OCI-LY7 (cell line): ENCODE results near the gene DCAF15.

ENCODE experiments used
- EZH2phosphoT487 ChIP-seq: fragments of 200-600 bp; sonication (generic); IDR thresholded peaks from 2 replicates; pipeline ENCODE4 v1.6.1; 2018; ENCODE audit warnings: low read depth, borderline replicate concordance, mild to moderate bottlenecking, mixed run types, antibody characterized with exemption, low read length, moderate library complexity, mixed read lengths
- TF ChIP-seq, protein P1 (sequence below): fragments of 200-600 bp; sonication (generic); conservative IDR thresholded peaks from 2 replicates; pipeline ENCODE4 v1.5.1; 2014; ENCODE audit warnings: mild to moderate bottlenecking, antibody characterized with exemption, low read length, moderate library complexity, mixed read lengths

GRCh38 chr19:13995017-13995728 is 42.9 kb downstream of the DCAF15 start:
- TF ChIP-seq, protein P1, sequence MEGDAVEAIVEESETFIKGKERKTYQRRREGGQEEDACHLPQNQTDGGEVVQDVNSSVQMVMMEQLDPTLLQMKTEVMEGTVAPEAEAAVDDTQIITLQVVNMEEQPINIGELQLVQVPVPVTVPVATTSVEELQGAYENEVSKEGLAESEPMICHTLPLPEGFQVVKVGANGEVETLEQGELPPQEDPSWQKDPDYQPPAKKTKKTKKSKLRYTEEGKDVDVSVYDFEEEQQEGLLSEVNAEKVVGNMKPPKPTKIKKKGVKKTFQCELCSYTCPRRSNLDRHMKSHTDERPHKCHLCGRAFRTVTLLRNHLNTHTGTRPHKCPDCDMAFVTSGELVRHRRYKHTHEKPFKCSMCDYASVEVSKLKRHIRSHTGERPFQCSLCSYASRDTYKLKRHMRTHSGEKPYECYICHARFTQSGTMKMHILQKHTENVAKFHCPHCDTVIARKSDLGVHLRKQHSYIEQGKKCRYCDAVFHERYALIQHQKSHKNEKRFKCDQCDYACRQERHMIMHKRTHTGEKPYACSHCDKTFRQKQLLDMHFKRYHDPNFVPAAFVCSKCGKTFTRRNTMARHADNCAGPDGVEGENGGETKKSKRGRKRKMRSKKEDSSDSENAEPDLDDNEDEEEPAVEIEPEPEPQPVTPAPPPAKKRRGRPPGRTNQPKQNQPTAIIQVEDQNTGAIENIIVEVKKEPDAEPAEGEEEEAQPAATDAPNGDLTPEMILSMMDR: no peak
- no peak for TF ChIP-seq EZH2phosphoT487
